Inferior parietal cortex (tissue), 1 donor: ENCODE results near the gene RIPK4.
"Not testable (repeated sequence)": the region's sequence is repeated elsewhere in the genome, so short reads cannot be mapped to it uniquely, and the experiment has no call there.

Experiments used
- DNase-seq: peaks from one replicate; pipeline ENCODE4 v3.0.0-alpha.2; 2016; ENCODE audit errors: extremely low spot score

The RIPK4 gene

DNA sequence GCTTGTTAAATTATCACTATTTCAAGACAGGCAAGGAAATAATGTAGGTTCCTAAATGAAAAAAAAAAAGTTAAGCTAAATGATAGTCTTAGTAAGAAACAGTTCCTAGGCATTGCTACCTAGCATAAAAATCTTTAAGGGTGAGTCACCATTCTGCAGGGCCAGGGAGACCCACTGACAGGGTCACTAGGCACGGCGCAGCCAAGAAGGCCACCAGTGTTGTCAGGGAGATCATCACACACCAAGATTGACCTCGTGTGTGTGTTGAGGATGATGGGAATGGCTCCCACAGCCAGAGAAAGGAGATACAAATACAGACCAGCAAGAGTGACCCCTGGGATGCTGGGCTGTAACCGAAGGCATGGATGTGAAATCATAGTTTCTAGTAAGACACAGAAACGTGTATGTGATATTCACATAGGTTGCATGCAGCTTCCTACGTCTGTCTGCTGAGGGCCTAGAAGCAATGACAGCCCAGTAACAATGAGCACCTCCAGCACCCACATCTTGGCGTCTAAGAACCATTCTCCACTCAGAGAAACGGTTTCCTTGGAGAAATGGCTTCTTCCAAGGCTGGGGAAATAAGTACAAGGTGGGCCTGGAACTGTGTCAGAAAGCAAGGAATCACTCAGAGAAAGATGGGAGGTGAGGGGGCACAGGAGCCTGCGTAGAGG lies 29.1 kb downstream of the RIPK4 start:
- no peak for DNase-seq

DNA sequence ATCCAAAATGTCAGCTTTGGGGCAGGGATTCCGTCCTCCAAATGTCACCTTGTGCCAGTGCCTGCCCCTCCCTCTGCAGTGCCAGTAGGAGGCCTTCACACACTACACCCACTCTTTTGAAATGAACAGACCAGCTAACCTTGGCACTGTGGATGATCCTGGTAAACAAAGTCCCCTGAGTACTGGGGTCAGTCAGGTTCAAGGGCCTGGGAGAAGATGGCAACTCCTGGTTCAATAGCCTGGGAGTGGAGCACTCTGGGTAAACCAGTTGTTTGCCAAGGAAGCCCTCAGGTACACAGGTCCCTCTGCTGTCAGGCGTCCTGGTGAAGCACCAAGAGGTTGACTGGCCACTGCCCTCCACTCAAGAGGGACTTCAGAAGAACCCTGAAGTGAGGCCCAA lies 30.4 kb downstream of the RIPK4 start:
- no peak for DNase-seq

DNA sequence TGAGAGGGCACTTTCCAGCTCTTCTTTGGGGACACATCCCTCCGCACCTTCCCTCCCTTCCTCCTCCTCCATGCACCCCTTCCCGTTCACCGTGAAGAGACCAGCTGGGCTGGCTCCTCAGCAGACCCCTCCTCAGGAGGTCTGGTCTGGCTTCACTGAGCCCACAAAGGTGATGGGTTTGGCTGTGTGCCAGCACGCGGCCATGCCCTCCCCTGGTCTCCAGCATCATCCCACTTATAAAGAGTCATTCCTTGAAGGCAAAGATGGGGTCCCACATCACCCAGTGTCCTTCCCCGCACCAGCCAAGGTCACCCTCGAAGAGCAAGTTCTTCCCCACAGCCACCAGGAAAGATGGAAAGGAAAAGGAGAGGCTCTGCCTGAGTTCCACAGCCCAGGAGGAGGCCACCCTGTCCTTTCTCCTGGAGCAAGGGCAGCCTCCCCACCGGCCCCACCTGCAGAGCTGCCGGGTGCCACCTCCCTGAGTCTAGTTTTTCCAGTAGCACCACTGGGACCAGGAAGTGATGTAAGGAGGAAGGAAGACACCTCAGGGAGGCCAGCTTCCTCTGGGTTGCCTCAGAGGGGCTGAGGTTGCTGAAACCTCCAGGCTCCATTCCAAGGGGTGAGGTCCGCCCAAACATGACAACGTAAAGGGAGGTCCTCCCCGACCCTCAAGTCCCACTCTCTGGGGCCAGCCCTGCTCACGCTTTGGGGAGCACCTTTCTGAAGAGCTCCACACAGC lies 32.7 kb downstream of the RIPK4 start:
- no peak for DNase-seq

DNA sequence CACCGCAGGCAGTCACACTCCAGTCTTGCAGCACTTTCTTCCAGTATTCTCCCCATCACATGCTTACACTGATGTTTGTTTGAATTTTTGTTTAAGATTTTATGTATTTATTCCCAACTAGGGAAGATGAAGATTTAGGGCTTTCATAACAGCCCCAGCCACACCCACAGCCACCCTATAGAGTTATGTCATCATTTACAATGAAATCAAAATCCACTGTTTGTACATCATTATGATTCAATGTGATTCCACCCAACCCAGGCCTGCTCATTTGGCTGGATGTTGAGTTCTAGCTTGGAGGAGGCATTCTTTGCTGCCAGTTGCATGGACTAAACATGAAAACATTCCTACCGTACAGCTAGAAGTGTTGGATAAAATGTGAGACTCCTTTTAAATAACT lies 35.8 kb downstream of the RIPK4 start:
- DNase-seq = no peak

DNA sequence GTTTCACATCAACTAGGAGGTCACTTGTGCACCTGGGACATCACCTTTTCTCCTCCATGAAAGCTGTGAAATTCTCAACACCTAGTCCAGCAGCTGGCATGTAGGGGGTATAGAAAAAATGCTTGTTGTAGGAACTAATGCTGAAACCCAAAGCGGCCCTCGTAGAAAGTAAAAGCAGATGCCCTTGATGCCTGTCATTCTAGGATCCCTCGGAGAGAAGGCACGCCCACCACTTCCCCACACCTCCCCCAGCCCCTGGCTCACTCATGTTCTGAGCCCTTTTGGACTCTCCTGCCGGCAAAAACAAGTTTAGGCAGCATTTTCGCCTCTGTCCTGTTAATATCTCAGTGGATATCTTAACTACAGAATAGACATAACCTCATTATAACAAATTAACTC lies 36.5 kb downstream of the RIPK4 start:
- no peak for DNase-seq

DNA sequence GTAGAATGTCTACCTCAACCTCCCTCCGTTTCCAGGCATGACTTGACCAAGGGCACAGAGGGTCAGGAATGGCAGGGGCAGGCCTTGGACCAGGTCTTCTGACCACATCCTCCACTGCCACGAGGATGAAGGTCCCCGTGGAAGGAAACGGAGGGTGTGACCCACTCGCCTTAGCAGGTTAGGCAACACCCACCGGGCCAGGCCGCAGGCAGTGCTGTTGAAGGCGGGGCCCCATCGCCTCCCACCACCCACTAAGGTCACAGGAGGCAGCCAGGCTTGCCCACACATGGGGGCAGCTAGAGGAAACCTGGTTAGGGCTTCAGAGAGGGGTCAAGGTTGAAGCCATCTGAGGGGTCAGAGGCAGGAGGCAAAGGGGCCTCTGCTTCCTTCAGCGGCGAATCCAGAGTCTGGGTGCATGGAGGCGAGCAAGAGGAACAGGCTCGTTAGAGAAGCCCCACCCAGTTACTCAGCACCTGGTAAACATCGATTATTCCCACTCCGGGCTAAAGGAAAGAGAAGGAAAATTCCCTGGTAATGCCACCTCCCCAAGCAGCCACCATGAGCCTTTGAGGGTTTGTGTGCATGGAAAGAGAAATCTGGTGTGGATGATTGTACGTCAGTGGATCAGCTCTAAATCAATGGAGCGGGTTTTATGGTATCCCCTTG lies 37.0 kb downstream of the RIPK4 start:
- DNase-seq = no peak

DNA sequence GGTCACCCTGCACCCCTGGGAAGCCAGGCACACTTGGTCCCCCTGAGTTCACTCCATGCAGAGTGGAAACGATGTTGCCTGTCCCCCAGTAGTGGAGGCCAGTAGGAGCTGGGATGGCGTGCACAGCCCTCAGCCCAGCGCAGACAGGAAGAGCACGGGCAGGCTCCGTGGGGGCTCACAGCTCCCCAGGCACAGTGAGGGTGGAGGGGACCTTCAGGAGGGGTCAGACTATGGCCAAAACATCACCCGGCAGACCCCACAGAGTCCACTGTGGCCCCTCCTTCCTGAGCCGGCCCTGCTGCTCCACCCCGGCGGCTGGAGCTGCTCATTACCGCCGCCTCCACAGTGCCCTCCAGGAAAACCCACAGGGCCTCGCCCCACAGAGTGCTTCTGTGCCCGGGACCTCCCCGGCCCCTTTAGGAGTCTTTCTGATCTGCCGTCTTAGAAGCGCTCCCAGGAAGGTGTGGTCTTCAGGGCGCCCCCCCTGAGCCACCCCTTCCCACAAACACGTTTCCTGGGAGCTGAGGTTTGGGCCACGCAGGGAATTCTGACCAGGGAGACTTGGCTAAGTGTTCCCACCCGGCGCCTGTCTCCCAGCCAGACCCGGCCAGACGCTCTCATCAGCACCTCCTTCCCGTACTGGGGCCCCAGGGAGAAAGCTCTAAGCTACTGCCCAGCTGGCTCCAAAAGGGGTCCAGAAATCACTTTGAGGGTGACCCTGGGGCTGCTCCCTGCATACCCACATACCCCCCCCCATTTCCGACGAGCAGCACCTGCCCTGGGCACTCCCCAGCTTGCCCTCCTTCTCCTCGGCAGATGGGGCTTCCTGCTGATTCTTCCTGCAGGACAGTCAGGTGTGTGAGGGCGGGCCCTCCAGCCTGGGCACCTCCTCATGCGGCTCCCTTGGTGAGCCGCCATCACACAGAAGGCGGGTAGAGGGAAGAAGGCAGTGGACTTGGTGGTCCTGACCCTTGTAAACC lies 38.8 kb downstream of the RIPK4 start:
- DNase-seq = no peak

DNA sequence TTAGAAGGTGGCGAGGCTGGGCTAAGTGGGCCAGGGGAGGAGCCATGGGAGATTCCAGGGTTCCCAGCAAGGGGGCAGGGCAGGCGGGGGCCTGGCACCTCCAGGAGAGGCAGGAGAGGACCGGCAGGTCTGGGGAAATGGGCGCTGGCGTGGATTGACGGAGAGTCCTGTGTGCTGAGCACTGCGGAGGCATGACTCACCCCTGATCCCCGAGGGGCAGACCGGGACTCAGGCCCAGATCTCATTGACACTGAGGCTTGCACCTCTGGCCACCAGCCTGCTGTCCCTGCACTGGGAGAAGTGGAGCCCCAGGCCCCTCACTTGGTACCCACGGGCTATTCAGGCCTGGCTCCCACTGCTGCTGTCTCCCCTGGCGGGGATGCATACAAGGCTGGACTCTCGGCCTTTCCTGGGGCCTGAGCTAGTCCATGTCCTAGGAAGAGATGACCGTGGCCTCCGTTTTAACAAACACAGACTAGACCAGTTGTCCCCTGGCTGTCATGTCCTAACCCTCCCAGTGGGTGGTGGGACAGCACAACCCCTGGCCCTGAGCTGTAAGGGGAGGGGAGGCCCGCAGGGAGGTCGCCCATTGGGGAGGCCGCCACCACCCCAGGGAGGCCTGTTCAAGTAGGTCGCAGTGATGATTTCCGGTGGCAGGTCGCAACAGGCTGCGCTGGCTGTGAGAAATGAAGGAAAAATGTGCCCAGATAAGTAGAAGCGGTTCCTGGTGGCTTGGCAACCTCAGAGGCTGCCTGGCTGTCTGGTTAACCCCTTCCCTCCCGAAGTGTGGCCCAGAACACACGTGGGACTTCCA lies 39.7 kb downstream of the RIPK4 start:
- DNase-seq = no peak

DNA sequence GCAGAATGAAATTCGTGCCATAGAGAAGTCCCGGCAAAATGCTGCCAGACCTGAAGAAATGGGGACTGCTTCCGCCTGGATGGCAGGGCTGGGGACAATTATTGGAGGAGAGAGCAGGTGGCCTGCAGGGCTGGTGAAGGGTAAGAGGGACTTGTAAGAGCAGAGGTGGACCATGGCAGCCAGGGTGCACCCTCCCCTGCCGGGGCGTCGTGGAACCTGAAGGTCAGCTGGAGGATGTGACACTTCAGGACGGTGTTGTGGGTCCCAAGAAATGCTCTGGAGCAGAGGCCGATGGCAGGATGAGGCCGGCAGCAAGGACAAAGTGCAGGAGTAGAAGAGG lies 40.3 kb downstream of the RIPK4 start:
- DNase-seq = no peak

DNA sequence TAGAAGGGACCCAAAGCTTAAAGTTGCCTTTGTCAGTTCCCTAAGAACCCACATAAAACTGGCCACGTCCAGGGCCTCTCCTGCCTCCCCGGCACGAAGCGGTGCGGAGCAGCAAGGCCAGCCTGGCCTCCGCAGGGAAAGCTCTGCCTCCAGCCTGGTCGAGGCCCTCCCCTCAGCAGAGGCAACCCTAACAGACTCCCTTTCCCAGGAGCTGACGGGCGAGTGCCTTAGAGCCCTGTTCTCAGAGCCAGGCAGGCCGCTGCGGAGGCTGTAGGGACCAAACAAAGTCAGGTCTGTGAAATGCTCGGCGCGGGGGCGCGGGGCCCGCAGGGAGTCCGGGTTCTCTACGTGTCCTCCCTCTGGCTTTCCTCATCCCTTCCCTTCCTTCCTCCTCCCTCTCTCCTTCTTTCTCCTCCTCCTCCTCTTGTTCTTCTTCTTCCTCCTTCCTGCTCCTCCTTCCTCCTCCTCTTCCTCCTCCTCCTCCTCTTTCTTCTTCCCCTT lies 40.7 kb downstream of the RIPK4 start:
- no peak for DNase-seq

DNA sequence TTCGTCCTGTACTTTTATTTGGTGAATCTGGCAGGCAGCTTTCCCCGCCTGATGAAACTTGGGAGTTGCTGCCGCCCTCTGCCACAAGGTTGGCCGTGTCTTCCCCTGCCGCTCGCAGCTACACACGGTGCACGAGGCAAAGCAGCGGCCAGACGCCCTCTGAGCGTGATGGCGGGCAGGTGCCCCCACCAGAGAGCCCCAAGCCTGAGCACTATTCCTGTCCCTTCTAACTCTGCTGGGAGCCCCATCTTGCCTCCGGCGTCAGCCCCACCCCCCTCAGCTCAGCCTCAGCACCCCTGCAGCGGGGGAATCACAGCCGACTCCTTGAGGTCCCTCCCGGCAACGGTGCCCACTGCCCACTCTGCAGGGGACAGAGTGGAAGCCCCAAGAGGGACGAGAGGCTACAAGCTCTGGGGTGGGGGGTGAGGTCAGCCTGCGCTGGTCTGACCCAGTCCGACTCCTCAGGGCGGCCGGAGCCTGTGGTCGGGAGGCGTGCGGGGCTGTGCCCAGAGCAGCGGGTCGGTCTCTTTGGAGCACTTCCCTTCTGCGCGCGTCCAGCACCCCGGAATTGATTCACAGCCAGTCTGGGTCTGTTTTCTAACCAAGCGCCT lies 41.3 kb downstream of the RIPK4 start:
- no peak for DNase-seq

DNA sequence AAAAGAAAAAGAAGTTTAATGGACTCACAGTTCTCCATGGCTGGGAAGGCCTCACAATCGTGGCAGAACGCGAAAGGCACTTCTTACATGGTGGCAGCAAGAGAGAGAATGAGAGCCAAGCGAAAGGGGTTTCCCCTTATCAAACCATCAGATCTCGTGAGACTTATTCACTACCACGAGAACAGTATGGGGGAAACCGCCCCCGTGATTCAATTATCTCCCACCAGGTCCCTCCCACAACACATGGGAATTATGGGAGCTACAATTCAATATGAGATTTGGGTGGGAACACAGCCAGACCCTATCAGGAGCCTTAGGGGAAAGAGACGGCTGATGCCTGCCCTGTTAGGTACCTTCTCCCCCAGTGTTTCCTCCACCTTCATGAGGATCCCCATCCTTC lies 43.0 kb downstream of the RIPK4 start:
- DNase-seq = not testable (repeated sequence)

DNA sequence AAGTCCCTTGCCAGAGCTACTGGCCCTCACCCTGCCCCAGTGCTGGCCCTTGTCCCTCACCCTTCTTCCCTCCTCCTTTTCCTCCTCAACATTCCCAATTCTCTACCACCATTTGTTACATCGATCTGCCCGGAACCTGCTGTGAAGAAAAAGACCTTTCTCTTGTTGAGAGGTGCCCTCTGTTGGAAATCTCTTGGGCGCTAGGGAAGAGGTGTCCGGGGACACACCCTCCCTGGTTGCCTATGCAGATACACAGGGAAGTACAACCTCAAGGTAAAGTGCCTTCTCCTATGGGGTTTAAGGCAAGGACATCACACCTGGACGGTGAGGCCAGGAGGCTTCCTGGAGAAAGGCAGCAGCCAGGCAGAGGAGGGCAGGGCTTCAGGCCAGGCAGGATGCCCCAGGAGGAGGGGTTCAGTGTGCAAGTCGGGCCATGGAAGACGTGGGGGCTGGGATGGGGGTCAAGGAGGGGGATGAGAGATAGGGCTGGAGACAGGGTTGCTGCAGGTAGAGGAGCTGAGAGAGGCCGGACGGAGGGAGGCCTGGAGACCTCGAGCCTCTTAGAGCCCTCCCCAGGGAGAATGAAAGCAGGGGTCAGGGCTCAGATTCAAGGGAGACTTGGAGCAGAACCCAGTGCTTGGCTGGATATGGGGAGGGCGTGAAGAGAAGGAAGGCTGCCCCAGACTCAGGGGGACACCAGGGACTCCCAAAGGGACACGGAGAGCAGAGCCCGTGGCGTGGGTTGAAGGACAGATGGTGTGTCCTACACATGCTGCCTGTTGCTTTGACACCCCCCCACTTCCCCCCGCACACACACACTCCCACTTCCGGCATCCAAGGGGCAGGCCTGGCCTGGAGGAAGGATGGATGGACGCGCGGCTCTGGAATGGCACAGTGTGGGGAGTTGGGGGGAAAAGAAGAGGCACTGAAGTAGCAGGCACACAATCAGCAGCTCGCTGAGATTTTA lies 44.5 kb downstream of the RIPK4 start:
- DNase-seq = no peak

DNA sequence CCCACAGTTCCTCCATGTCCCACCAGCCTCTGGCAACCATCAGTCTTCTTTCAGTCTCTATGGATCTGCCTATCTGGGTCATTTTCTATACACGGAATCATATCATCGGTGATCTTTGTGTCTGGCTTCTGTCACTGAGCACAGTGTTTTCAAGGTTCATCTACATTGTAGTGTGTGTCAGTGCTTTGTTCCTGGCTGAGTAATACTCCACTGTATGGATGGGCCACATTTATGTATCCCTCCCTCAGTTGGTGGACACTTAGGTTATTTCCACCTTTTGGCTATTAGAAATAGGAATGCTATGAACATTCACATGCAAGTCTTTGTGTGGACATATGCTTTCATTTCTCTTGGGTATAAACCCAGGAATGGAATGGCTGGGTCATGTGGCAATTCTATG lies 46.6 kb downstream of the RIPK4 start:
- DNase-seq = no peak

DNA sequence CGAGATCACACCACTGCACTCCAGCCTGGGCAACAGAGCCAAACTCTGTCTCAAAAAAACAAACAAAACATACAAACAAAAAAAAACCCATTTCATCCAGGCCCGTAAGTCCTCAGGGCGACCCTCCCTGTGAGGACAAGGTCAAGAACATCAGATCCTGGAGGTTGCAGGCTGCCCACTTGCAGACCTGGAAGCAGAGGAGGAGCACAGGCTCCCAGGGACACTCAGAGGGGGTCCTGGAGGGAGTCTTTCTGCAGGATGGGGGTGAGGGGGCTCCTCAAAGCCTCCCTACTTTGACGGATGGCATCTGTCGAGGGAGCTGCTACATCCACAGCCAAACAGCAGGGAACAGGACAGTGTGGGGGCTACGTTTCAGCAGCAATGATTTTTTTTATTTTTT lies 47.2 kb downstream of the RIPK4 start:
- no peak for DNase-seq

DNA sequence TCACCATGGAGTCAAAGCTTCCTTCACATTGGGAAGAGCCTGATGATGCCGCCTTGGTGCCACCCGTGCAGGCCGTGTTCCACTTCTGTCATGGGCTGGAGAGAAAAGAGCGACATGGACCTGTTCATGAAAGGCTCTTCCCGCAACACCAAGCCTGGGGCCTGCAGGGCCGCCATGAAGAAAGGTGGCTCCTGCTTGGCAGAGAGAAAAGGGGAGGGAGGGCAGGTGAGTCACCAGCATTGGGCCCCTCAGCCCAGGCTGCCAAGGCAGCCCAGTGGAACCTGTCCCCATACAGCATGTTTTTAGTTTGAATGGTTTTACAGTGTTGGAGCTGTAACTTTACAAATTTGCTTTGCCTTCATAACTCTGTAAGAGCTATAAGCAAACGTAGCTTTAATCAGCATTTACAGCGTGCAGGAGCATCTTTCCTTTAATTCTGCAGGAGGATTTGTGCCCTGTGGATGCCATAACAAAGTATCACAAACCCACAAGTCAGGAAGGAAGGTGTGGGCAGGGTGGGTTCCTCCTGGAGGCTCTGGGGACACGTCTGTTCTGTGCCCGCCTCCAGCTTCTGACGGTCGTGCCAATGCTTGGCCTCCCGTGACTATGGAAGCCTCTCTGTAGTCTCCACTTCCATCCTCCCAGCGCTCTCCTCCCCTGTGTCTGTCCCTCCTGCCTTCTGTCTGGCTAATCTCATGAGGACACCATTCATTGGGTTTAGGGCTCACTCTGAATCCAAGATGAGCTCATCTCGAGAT lies 49.1 kb downstream of the RIPK4 start:
- DNase-seq = no peak

DNA sequence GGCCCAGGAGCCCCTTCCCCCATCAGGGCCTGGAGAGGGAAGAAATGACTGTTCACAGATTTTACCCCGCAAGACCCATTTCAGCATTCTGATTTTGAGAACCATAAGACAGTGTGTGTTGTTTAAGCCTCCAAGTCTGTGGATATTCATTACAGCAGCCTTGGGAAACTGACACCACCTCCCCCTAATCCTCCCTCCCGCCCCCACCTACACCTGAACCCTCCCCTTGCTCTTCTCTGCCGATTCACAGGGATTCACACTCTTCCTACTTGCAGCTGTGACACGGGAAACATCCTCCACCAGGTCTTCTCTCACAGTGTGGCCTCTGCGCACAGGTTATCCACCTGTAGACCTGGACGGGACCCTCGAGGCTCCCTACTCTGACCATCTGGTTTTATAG lies 50.1 kb downstream of the RIPK4 start:
- no peak for DNase-seq

DNA sequence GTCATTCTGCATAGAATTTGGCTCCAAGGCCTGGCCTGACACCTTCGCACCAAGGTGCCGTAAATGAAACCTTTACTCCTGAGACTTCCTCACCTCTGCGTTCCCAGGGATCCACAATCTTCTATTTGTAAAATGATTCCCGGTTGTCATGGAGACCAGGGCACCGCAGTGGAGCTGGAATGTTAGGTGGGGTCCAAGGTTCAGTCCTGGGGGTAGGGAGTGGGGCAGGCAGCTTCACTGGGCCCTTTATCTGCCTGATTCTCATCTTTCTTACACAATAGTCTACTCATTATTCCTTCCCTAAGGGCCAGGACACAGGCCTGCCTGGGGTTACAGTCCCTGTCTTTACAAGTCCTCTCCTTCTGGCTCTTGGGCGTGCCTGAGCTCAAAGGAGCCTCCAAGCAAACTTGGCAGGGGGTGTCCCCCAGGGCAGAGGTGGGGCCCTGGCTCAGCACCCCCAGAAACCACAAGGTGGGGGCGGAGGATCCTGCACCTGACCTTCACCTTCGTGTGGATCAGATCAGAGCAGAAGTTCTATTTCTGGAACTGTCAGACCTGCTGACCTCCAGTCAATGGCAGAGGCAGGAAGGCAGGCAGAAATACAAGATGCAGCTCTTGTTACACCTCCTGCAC lies 51.1 kb downstream of the RIPK4 start:
- no peak for DNase-seq
